GM19328 (cell line): Measurements from ENCODE around the gene ZNF35.

ENCODE experiments used
- ATAC-seq: cut with Tn5 transposase; IDR thresholded peaks from one replicate; pipeline ENCODE4 v1.9.1; 2021; ENCODE audit warnings: mild to moderate bottlenecking, moderate library complexity; ENCODE audit not compliant: unreplicated experiment

ZNF35 gene

GRCh38 chr3:44682182-44682896 is 33.8 kb downstream of the ZNF35 start:
- ATAC-seq, result no peak

GRCh38 chr3:44685128-44685800 is 36.7 kb downstream of the ZNF35 start:
- ATAC-seq, result peak; percentile 87

GRCh38 chr3:44687898-44688297 is 39.4 kb downstream of the ZNF35 start:
- ATAC-seq, result no peak
